Neutrophil (primary cell): ENCODE results near the gene LCN12.
A peak's percentile ranks its signal among the peaks of the same experiment; 100 is the strongest.

ENCODE experiments used
- H3K27ac ChIP-seq: fragments of 200-600 bp; sonication (generic); 2 replicates; pipeline ENCODE4 v1.5.1; 2016; ENCODE audit warnings: mild to moderate bottlenecking, moderate library complexity
- H3K27me3 ChIP-seq: fragments of 200-600 bp; sonication (generic); 2 replicates; pipeline ENCODE4 v1.6.0; 2016; ENCODE audit warnings: mild to moderate bottlenecking
- H3K36me3 ChIP-seq: fragments of 200-600 bp; sonication (generic); 2 replicates; pipeline ENCODE4 v1.5.1; 2017
- H3K4me1 ChIP-seq, 2 experiments: fragments of 200-600 bp in 1 of 2; sonication (generic) in 1 of 2; 1 replicate in 1 of 2; 2 replicates in 1 of 2; pipeline versions ENCODE4 v1.5.1 to v1.6.1; 2013 to 2016; ENCODE audit warnings: low read depth in 1 of 2, low read length in 1 of 2, mild to moderate bottlenecking in 1 of 2, moderate library complexity in 1 of 2; ENCODE audit not compliant: control insufficient read depth in 1 of 2, insufficient read depth in 1 of 2
- H3K4me3 ChIP-seq, 2 experiments: fragments of 200-600 bp in 1 of 2; sonication (generic) in 1 of 2; 1 replicate in 1 of 2; 2 replicates in 1 of 2; pipeline ENCODE4 v1.5.1; 2013 to 2016; ENCODE audit warnings: low read depth in 1 of 2, low read length in 1 of 2, mild to moderate bottlenecking in 1 of 2, moderate library complexity in 1 of 2
- H3K9me3 ChIP-seq: fragments of 200-600 bp; sonication (generic); 2 replicates; pipeline ENCODE4 v1.5.1; 2016
- TF ChIP-seq, protein P1 (sequence below): fragments of 200-600 bp; sonication (generic); IDR thresholded peaks from 2 replicates; pipeline ENCODE4 v1.5.1; 2016; ENCODE audit warnings: antibody characterized with exemption

The LCN12 gene

DNA sequence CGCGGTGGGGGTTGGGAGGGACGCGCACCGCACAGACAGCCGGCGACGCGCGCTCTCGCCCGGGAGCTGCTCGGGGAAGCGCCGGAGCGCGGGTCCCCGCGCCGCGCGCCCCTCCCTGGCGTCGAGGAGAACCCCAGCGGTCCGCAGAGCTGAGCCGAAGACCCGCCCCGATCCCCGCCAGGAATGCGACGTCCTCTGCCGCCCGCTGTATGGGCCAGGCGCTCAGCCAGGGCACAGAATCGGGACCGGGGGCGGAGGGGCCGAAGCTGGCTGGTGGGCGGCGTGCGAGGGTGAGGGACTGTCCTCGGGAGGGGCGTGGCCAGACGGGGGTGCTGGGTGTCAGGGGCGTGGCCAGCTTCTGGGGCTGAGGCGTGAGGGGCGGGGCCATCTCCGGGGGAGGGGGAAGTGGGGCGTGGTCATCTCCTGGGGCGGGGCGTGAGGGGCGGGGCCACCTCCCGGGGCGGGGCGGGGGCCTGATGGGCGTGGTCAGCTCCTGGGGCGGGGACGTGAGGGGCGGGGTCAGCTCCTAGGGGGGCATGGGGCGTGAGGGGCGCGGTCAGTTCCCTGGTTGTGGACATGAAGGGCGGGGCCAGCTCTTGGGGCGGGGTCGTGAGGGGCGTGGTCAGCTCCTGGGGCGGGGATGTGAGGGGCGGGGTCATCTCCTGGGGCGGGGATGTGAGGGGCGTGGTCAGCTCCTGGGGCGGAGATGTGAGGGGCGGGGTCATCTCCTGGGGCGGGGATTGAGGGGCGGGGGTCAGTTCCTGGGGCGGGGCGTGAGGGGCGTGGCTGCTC, 26.2 kb downstream of the LCN12 start:
- Histone ChIP-seq H3K9me3 (no peaks in the 10 kb centered on the region), H3K4me1 (peaks cover 0 to 12% of the 10 kb centered on the region in 2 experiments), H3K4me3 (peak overlapping the region; percentile 29 to 47), H3K27ac (no peak overlapping the region), H3K36me3 (no peaks in the 10 kb centered on the region), H3K27me3 (peaks cover 98% of the 10 kb centered on the region)
- TF ChIP-seq, protein P1, sequence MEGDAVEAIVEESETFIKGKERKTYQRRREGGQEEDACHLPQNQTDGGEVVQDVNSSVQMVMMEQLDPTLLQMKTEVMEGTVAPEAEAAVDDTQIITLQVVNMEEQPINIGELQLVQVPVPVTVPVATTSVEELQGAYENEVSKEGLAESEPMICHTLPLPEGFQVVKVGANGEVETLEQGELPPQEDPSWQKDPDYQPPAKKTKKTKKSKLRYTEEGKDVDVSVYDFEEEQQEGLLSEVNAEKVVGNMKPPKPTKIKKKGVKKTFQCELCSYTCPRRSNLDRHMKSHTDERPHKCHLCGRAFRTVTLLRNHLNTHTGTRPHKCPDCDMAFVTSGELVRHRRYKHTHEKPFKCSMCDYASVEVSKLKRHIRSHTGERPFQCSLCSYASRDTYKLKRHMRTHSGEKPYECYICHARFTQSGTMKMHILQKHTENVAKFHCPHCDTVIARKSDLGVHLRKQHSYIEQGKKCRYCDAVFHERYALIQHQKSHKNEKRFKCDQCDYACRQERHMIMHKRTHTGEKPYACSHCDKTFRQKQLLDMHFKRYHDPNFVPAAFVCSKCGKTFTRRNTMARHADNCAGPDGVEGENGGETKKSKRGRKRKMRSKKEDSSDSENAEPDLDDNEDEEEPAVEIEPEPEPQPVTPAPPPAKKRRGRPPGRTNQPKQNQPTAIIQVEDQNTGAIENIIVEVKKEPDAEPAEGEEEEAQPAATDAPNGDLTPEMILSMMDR, result no peak

DNA sequence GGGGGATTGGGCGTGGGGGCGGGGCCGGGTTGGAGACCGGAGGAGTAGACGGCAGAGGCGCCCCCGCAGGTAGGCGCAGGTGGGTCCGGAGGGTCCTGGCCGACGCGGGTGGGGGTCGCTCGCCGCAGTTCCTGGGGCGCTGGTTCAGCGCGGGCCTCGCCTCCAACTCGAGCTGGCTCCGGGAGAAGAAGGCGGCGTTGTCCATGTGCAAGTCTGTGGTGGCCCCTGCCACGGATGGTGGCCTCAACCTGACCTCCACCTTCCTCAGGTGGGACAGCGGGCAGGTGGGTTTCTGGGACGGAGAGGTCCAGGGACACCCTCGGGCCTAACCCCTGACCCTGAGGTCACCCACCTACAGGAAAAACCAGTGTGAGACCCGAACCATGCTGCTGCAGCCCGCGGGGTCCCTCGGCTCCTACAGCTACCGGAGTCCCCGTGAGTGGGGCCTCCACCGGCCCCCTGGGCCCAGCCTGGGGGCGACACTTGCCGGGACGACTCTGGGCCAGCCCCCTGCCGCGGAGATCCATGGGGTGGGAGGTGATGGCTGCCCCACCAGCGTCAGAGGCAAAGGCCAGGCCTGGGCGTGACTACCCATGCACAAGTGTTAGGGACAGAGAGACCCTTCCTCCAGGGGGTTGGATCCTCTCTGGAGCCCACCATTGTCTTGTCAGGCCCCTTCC, 26.9 kb downstream of the LCN12 start:
- no peaks in the 10 kb centered on the region for H3K9me3 ChIP-seq
- H3K36me3 ChIP-seq, result no peaks in the 10 kb centered on the region
- no peak overlapping the region for H3K4me3 ChIP-seq
- peaks cover 98% of the 10 kb centered on the region for H3K27me3 ChIP-seq
- TF ChIP-seq, protein P1, result no peak
- peaks cover 0 to 12% of the 10 kb centered on the region in 2 experiments for H3K4me1 ChIP-seq
- no peak overlapping the region for H3K27ac ChIP-seq

- H3K4me1 ChIP-seq, result peaks cover 0 to 12% of the 10 kb centered on the region in 2 experiments
- TF ChIP-seq, protein P1, result no peak
- no peaks in the 10 kb centered on the region for H3K36me3 ChIP-seq
- no peak overlapping the region for H3K27ac ChIP-seq
- H3K4me3 ChIP-seq, result no peak overlapping the region
- H3K9me3 ChIP-seq, result no peaks in the 10 kb centered on the region
- H3K27me3 ChIP-seq, result peaks cover 98% of the 10 kb centered on the region
Measured at GRCh38 chr9:136979769-136980587, 27.9 kb downstream of the LCN12 start.

GRCh38 chr9:136980669-136981478, 28.8 kb downstream of the LCN12 start:
- TF ChIP-seq, protein P1, result no peak
- H3K36me3 ChIP-seq, result no peaks in the 10 kb centered on the region
- H3K27me3 ChIP-seq, result peaks cover 98% of the 10 kb centered on the region
- H3K4me3 ChIP-seq, result no peak overlapping the region
- no peaks in the 10 kb centered on the region for H3K9me3 ChIP-seq
- H3K4me1 ChIP-seq, result peaks cover 0 to 10% of the 10 kb centered on the region in 2 experiments
- H3K27ac ChIP-seq, result no peak overlapping the region
